Epithelial cell of esophagus (primary cell): Measurements from ENCODE around the gene RTF2.

Experiments used
- DNase-seq: peaks from one replicate; pipeline ENCODE4 v3.0.0; 2010; ENCODE audit warnings: low read depth
- H3K4me3 ChIP-seq: 2 replicates; pipeline ENCODE4 v1.5.1; 2011; ENCODE audit warnings: mild to moderate bottlenecking, low read length, control low read depth
- TF ChIP-seq, protein P1 (sequence below): IDR thresholded peaks from 2 replicates; pipeline ENCODE4 v1.5.1; 2011; ENCODE audit warnings: low read depth, mild to moderate bottlenecking, low read length, control low read depth, inconsistent platforms; ENCODE audit not compliant: insufficient read depth; ENCODE audit errors: missing control alignments

The RTF2 gene

DNA sequence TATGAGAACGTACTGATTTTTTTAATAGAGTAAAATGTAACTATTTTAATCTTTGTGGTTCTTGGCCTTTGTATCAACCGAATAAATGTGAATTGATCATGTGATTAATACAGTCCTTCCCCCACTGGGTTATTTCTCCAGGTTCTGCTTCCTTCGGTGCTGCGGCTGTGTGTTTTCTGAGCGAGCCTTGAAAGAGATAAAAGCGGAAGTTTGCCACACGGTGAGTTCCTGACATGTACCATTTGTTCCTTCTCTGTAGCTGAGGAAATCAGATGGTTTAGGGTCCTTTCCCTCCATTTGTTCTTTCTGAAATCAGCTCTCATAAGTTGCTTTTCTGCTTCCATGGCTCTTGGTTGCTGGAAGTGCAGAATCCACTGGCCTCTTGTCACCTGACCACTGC, 15.5 kb downstream of the RTF2 start:
- DNase-seq, result no peak
- TF ChIP-seq, protein P1, sequence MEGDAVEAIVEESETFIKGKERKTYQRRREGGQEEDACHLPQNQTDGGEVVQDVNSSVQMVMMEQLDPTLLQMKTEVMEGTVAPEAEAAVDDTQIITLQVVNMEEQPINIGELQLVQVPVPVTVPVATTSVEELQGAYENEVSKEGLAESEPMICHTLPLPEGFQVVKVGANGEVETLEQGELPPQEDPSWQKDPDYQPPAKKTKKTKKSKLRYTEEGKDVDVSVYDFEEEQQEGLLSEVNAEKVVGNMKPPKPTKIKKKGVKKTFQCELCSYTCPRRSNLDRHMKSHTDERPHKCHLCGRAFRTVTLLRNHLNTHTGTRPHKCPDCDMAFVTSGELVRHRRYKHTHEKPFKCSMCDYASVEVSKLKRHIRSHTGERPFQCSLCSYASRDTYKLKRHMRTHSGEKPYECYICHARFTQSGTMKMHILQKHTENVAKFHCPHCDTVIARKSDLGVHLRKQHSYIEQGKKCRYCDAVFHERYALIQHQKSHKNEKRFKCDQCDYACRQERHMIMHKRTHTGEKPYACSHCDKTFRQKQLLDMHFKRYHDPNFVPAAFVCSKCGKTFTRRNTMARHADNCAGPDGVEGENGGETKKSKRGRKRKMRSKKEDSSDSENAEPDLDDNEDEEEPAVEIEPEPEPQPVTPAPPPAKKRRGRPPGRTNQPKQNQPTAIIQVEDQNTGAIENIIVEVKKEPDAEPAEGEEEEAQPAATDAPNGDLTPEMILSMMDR, result no peak
- H3K4me3 ChIP-seq, result no peak overlapping the region

DNA sequence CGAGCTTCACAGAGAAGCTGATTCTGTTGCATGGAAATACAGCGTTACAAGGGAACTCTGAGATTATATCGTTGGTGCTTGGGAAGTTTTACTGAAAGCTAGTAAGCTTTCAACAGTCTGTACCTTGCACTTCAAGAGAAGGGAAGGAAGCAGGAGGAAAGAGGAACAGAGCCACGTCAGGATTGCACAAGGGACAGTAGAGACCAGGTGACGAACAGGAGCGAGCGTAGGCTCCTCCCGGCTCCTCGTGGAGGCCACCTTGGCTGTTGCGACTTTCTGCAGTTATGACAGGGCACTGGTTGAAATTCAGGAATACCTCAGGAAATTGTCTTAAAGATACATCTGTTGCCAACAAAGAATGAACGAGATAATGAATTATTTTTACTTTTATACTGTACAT, 18.8 kb downstream of the RTF2 start:
- TF ChIP-seq, protein P1, result no peak
- DNase-seq, result no peak
- H3K4me3 ChIP-seq, result no peak overlapping the region

DNA sequence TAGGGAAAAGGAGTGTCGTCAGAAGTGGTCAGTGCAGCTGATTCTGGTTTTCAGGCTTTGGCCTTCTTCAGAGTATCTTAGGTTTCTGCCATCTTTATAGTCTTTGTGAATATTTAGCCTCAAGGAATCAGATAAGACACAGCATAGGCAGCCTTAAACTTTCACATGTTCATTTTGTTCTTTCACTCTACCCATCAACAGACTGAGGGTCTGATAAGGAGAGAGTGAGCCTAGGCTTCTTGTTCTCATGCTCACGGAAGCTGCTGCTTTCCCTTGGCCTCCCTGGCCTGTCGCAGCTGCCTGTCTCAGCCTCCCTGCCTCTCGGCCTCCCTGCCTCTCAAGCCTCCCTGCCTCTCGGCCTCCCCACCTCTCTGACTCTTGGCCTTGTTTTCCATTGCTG, 20.1 kb downstream of the RTF2 start:
- TF ChIP-seq, protein P1, result no peak

DNA sequence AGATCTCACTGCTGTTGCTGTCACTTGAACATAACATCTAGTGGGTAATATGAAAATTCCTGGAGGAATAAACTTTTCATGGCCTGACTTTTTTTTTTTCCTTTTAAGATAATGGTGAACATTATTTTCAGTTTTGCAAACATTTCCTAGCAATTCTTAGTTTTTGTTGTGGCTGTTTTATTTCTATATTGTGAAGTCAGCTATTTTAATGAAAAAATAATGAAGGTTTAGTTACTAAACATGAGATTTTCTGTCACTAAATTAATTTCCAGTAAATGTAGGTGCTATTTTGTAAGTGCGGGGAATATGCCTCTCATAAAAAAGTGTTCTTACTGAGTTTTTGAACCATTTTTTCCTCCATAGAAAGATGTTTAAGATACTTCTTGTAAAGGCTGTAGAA, 32.7 kb downstream of the RTF2 start:
- no peak overlapping the region for H3K4me3 ChIP-seq
- DNase-seq, result no peak
- TF ChIP-seq, protein P1, result no peak

More for the DNA sequence above, 20.1 kb downstream of the RTF2 start:
- no peak overlapping the region for H3K4me3 ChIP-seq
- DNase-seq, result no peak

DNA sequence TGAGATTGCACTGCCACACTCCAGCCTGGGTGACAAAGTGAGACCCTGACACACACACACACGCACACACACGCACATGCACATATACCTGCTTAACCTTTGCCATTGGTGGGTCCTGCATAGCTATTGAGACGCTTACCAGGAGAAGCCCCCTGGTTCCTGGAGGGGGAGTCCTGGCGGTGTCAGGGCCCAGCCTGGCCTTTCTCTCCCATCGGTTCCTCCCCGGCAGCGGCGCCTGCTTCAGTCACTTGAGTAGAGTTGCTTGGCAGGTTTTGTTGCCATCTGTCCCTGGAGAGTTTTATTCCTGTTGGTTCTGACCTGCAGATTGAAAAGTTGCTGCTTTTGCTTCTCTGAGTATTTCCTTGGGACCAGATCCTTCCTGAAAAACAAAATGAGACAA, 35.5 kb downstream of the RTF2 start:
- no peak for DNase-seq
- TF ChIP-seq, protein P1, result no peak

DNA sequence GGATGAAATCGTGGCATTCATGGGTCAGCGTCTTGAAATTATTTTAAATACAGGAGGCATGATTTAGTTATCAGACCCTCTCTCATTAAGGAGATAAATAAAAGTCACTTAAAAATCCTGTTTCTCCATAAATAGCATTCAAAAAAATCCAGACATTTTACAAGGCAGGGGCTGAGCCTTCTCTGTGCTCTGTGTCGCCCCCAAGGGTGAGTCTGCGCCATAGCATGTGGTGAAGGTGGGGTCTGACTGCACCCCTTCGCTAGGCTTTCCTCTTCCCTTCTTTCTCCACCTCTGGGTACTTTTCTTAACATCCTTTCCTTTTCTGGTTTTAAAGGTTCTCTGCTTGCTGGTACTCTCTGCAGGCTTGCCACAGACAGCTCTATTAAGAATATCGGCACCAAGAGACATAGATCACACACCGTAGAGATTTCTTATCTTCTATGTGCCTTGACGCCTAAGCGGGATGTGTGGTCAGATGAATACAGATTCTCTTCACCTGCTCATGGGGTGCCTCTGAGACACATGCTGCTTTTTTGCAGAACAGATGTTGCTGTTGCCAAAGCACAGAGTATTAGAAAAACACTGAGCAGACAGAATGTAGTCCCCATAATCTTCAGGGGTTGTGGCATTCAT, 36.1 kb downstream of the RTF2 start:
- no peak overlapping the region for H3K4me3 ChIP-seq
- DNase-seq, result no peak
- TF ChIP-seq, protein P1, result peak; percentile 43

More for the DNA sequence above, 35.5 kb downstream of the RTF2 start:
- H3K4me3 ChIP-seq, result no peak overlapping the region

DNA sequence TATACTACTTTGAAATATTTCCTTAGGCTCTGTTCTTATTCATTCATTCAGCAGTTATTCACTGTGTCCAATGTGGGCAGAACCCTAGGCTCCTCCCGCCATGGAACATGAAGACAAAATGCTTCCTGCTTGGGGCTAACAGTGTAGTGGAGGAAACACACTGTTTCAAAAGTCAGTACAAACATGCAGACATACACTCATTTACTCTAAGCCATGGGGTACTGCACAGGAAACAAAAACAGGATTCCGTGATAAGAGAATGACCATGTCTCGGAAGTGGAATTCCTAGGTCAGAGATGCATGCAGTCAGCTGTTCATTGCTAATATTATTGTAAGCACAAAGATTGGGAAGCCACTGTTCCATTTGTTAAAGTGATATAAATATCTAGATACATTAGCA, 37.7 kb downstream of the RTF2 start:
- H3K4me3 ChIP-seq, result no peak overlapping the region
- TF ChIP-seq, protein P1, result no peak
- DNase-seq, result no peak
